ENCODE data around the gene DGKH.
A peak's percentile ranks its signal among the peaks of the same experiment; 100 is the strongest.
"Not testable (repeated sequence)": the region's sequence is repeated elsewhere in the genome, so short reads cannot be mapped to it uniquely, and the experiment has no call there.

The DGKH gene

DNA sequence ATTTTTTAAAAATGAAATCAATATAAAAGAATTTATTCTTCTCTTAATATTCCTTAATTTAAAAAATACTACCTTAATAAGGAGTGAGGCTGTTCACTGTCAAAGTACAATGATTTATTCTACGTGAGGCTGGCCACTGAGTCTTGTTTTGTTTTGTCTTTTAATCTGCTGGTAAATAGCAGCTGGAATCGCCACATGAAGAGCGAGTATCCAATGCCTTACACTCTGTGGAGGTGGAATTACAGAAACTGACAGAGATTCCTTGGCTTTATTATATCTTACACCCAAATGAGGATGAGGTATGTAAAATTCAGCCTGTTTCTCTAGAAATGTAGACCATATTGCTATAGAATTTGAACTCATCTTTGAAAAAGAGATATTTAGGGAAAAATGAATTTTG is 170.6 kb downstream of the DGKH start:
- H3K4me3 ChIP-seq (replicated peaks; ENCODE audit: low read depth, low read length), result no peak overlapping the region
- TF ChIP-seq, protein P1, sequence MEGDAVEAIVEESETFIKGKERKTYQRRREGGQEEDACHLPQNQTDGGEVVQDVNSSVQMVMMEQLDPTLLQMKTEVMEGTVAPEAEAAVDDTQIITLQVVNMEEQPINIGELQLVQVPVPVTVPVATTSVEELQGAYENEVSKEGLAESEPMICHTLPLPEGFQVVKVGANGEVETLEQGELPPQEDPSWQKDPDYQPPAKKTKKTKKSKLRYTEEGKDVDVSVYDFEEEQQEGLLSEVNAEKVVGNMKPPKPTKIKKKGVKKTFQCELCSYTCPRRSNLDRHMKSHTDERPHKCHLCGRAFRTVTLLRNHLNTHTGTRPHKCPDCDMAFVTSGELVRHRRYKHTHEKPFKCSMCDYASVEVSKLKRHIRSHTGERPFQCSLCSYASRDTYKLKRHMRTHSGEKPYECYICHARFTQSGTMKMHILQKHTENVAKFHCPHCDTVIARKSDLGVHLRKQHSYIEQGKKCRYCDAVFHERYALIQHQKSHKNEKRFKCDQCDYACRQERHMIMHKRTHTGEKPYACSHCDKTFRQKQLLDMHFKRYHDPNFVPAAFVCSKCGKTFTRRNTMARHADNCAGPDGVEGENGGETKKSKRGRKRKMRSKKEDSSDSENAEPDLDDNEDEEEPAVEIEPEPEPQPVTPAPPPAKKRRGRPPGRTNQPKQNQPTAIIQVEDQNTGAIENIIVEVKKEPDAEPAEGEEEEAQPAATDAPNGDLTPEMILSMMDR (IDR thresholded peaks at IDR 0.05; ENCODE audit: low read length, missing control alignments), result no peak
- no peak for DNase-seq (ENCODE audit: low read depth)

DNA sequence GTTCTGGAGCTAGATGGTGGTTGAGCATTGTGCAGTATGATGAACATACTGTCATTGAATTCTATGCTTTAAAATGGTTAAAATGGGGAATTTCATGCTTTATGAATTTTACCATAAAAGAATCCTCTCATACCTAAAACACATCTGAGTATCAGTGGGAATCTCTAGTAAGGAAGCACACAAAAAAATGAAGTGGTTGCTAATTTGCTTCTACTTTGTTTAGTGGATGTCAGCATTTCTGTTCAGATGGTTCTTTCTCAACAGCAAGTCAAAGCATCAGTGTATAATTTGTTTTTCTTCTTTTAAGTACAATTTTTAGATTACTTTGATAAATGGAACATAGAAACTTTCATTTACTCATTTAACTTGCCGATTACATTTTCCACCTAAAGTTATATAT is 171.4 kb downstream of the DGKH start:
- DNase-seq (ENCODE audit: low read depth), result no peak
- TF ChIP-seq, protein P1 (IDR thresholded peaks at IDR 0.05; ENCODE audit: low read length, missing control alignments), result no peak
- no peak overlapping the region for H3K4me3 ChIP-seq (replicated peaks; ENCODE audit: low read depth, low read length)

DNA sequence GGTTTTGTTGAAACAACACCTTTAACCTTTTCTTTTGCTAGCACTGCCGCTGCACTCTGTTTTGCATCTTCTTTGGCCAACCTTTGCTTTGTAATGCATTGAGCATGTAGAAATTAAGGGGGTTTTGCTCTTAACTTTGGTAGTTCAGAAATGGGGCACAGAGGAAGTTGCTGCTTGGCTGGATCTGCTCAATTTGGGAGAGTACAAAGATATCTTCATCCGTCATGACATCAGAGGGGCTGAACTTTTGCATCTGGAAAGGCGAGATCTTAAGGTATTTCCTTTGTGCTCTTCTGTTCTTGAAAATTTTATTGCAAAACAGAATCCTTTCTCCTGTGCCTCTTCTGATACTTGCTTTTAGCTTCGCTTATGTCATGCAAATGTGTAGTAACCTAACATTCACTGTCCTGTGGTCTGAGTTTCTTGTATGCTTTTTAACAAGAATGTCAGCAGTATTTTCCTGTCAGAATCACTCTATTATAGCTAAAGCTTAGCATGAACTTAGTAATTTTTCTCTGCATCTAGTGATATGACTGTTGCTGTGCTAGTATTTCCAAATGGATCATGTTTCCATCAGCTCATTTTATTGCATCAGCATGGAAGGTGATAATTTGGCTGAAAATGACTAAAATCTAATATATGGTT is 172.8 kb downstream of the DGKH start:
- peak; percentile 44 for DNase-seq (ENCODE audit: low read depth)
- TF ChIP-seq, protein P1 (IDR thresholded peaks at IDR 0.05; ENCODE audit: low read length, missing control alignments), result no peak
- H3K4me3 ChIP-seq (replicated peaks; ENCODE audit: low read depth, low read length), result no peak overlapping the region

DNA sequence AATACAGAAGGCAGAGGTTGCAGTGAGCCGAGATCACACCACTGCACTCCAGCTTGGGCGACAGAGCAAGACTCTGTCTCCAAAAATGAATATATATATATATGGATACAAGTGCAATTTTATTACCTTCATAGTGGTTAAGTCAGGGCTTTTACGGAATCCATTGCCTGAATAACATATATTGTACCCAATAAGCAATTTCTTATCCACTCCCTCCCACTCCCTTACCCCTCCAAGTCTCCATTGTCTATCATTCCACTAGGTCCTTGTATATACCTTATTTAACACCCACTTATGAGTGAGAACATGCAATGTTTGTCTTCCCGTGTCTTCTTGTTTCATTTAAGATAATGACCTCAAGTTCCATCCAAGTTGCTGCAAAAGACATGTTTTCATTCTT is 175.2 kb downstream of the DGKH start:
- DNase-seq (ENCODE audit: low read depth), result no peak
- no peak overlapping the region for H3K4me3 ChIP-seq (replicated peaks; ENCODE audit: low read depth, low read length)
- TF ChIP-seq, protein P1 (IDR thresholded peaks at IDR 0.05; ENCODE audit: low read length, missing control alignments), result no peak

DNA sequence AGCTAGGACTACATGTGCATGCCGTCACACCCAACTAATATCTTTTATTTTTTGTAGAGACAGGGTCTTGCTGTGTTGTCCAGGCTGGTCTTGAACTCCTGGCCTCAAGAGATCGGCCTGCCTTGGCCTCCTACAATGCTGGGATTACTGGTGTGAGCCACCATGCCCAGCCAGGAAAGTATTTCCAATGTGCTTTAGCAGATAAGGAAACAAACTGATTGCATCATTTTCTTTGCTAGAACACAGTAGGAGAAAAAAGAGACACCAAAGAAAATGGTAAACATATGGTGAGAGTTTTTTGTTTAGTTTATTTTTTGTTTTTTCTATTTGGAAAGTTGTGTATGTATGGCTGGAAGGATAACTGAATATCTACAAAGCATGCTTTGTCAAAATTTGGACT is 176.6 kb downstream of the DGKH start:
- DNase-seq (ENCODE audit: low read depth), result no peak
- TF ChIP-seq, protein P1 (IDR thresholded peaks at IDR 0.05; ENCODE audit: low read length, missing control alignments), result no peak

DNA sequence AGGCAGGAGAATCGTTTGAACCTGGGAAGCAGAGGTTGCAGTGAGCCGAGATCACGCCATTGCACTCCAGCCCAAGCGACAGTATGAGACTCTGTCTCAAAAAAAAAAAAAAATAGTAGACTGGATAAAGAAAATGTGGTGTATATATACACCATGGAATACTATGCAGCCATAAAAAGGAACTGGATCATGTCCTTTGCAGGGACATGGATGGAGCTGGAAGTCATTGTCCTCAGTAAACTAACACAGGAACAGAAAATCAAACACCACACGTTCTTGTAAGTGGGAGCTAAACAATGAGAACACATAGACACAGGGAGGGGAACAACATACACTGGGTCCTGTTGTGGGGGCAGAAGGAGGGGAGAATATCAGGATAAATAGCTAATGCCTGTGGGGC is 178.3 kb downstream of the DGKH start:
- not testable (repeated sequence) for DNase-seq (ENCODE audit: low read depth); H3K4me3 ChIP-seq (replicated peaks; ENCODE audit: low read depth, low read length)

More for the DNA sequence above, 176.6 kb downstream of the DGKH start:
- H3K4me3 ChIP-seq (replicated peaks; ENCODE audit: low read depth, low read length), result no peak overlapping the region

DNA sequence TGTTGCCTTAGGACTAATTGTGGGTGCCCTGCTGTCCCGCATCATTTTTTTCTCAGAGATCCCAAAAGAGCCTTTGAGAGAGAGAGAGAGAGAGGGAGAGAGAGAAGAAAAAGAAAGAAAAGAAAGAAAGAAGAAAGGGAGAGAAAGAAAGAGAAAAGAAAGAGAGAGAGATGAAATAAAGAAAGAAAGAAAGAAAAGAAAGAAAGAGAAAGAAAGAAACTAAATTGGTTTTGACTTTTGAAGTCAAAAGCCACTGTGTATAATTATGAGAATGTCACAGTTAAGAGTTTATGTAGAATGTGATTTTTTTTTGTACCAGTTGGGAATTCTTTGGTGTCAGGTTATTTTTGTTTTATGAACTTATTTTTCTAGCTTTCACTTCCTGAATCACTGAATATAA is 180.1 kb downstream of the DGKH start:
- H3K4me3 ChIP-seq (replicated peaks; ENCODE audit: low read depth, low read length), result no peak overlapping the region
- TF ChIP-seq, protein P1 (IDR thresholded peaks at IDR 0.05; ENCODE audit: low read length, missing control alignments), result no peak
- DNase-seq (ENCODE audit: low read depth), result no peak

All from fibroblast of pulmonary artery (primary cell).